OCI-LY1 (cell line): ENCODE data around the gene NAV2.

ENCODE experiments used
- H2AFZ ChIP-seq: fragments of 200-600 bp; sonication (generic), shearing (Covaris generic); 2 replicates; pipeline ENCODE4 v1.6.0; 2014; ENCODE audit warnings: antibody characterized with exemption, mild to moderate bottlenecking, low read length
- H3F3A ChIP-seq: fragments of 200-600 bp; sonication (generic), shearing (Covaris generic); 2 replicates; pipeline ENCODE4 v1.6.0; 2014; ENCODE audit warnings: mild to moderate bottlenecking, antibody characterized with exemption, low read length, moderate library complexity; ENCODE audit not compliant: insufficient read depth
- H3K27ac ChIP-seq: fragments of 200-600 bp; sonication (generic); 2 replicates; pipeline ENCODE4 v1.5.1; 2014; ENCODE audit warnings: low read length, mixed run types, mild to moderate bottlenecking, low read depth; ENCODE audit not compliant: poor library complexity, severe bottlenecking
- H3K27me3 ChIP-seq: fragments of 200-600 bp; sonication (generic); 2 replicates; pipeline ENCODE4 v1.6.0; 2014; ENCODE audit warnings: antibody characterized with exemption, mild to moderate bottlenecking, low read length, moderate library complexity; ENCODE audit not compliant: insufficient read depth
- H3K36me3 ChIP-seq: fragments of 200-600 bp; sonication (generic); 2 replicates; pipeline ENCODE4 v1.6.1; 2014; ENCODE audit warnings: mild to moderate bottlenecking, antibody characterized with exemption, low read length, moderate library complexity, mixed read lengths; ENCODE audit not compliant: insufficient read depth
- H3K4me1 ChIP-seq: fragments of 200-600 bp; sonication (generic); 2 replicates; pipeline ENCODE4 v1.5.1; 2014; ENCODE audit warnings: mild to moderate bottlenecking, low read length, moderate library complexity; ENCODE audit not compliant: insufficient read depth, severe bottlenecking
- H3K4me2 ChIP-seq: fragments of 200-600 bp; sonication (generic), shearing (Covaris generic); 2 replicates; pipeline ENCODE4 v1.6.1; 2014; ENCODE audit warnings: low read length
- H3K4me3 ChIP-seq: fragments of 200-600 bp; sonication (generic); 2 replicates; pipeline ENCODE4 v1.5.1; 2014; ENCODE audit warnings: low read length, low read depth, mild to moderate bottlenecking, mixed read lengths; ENCODE audit not compliant: poor library complexity, severe bottlenecking
- H3K79me2 ChIP-seq: fragments of 200-600 bp; shearing (Covaris generic); 2 replicates; pipeline ENCODE4 v1.6.1; 2016; ENCODE audit warnings: mixed run types, low read length, mixed read lengths; ENCODE audit not compliant: insufficient read depth
- H3K9ac ChIP-seq: fragments of 200-600 bp; sonication (generic), shearing (Covaris generic); 2 replicates; pipeline ENCODE4 v1.6.1; 2014; ENCODE audit warnings: mild to moderate bottlenecking, low read length, mixed read lengths
- H3K9me2 ChIP-seq: fragments of 200-600 bp; sonication (generic), shearing (Covaris generic); 2 replicates; pipeline ENCODE4 v1.6.1; 2014; ENCODE audit warnings: low read depth, mild to moderate bottlenecking, low read length, mixed read lengths
- H3K9me3 ChIP-seq: fragments of 200-600 bp; shearing (Covaris generic); 2 replicates; pipeline ENCODE4 v1.6.1; 2014; ENCODE audit warnings: low read length, mixed read lengths
- H4K20me1 ChIP-seq: fragments of 200-600 bp; sonication (generic), shearing (Covaris generic); 2 replicates; pipeline ENCODE4 v1.6.0; 2016; ENCODE audit warnings: mild to moderate bottlenecking, low read length; ENCODE audit not compliant: insufficient read depth
- CTCF ChIP-seq: fragments of 200-600 bp; sonication (generic), shearing (Covaris generic); IDR thresholded peaks from 2 replicates; pipeline ENCODE4 v1.5.1; 2017; ENCODE audit warnings: mild to moderate bottlenecking, antibody characterized with exemption, low read length, moderate library complexity, mixed read lengths
- EZH2 ChIP-seq: fragments of 200-600 bp; sonication (generic), shearing (Covaris generic); IDR thresholded peaks from 2 replicates; pipeline ENCODE4 v1.8.0; 2017; ENCODE audit warnings: borderline replicate concordance, mixed run types, mild to moderate bottlenecking, antibody characterized with exemption, low read length, moderate library complexity, mixed read lengths

Gene NAV2

DNA sequence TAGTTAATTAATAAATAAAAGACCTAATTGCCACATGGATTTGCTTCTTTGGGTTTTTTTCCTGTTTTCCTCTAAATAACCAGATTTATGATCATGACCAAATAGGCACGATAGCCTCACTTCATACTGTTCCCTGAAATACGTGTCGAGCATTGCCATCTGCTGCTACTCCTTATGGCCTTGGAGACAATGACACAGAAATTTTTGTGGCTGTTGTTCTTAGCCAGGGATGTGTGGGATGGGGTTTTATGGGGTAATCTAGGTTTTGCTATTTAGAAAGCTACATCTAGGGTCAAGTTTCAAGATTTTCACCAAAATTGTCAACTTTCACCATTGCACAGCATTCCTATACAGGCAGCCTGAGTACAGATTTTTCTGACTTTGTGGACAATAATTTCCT, 302.5 kb downstream of the NAV2 start:
- H3K4me2 ChIP-seq: no peak overlapping the region
- no peaks in the 10 kb centered on the region for H3F3A ChIP-seq
- no peak overlapping the region for H3K9ac ChIP-seq
- H3K79me2 ChIP-seq: no peaks in the 10 kb centered on the region
- H3K9me3 ChIP-seq: no peaks in the 10 kb centered on the region
- H3K9me2 ChIP-seq: no peaks in the 10 kb centered on the region
- no peak for TF ChIP-seq CTCF
- no peak for TF ChIP-seq EZH2
- no peaks in the 10 kb centered on the region for H3K27me3 ChIP-seq
- no peak overlapping the region for H3K4me3 ChIP-seq
- H2AFZ ChIP-seq: no peak overlapping the region
- H3K27ac ChIP-seq: no peak overlapping the region
- H3K36me3 ChIP-seq: no peaks in the 10 kb centered on the region
- no peaks in the 10 kb centered on the region for H4K20me1 ChIP-seq
- H3K4me1 ChIP-seq: no peaks in the 10 kb centered on the region

GRCh38 chr11:20015529-20016427, 303.1 kb downstream of the NAV2 start:
- Histone ChIP-seq H3K9me2 (no peaks in the 10 kb centered on the region), H3K79me2 (no peaks in the 10 kb centered on the region), H3K4me1 (no peaks in the 10 kb centered on the region), H2AFZ (no peak overlapping the region), H4K20me1 (no peaks in the 10 kb centered on the region), H3K27ac (no peak overlapping the region), H3K9me3 (no peaks in the 10 kb centered on the region), H3K4me3 (no peak overlapping the region), H3K27me3 (no peaks in the 10 kb centered on the region), H3K9ac (no peak overlapping the region), H3K4me2 (no peak overlapping the region), H3K36me3 (no peaks in the 10 kb centered on the region), H3F3A (no peaks in the 10 kb centered on the region)
- TF ChIP-seq EZH2: no peak
- no peak for TF ChIP-seq CTCF

- H3K4me1 ChIP-seq: no peaks in the 10 kb centered on the region
- H3K27ac ChIP-seq: no peak overlapping the region
- no peak overlapping the region for H3K4me3 ChIP-seq
Observed at GRCh38 chr11:20016526-20016925, 303.9 kb downstream of the NAV2 start.

More at GRCh38 chr11:20016526-20016925, 303.9 kb downstream of the NAV2 start:
- Histone ChIP-seq H4K20me1 (no peaks in the 10 kb centered on the region), H3K9me3 (no peaks in the 10 kb centered on the region), H3F3A (no peaks in the 10 kb centered on the region), H2AFZ (no peak overlapping the region), H3K9ac (no peak overlapping the region), H3K9me2 (no peaks in the 10 kb centered on the region), H3K36me3 (no peaks in the 10 kb centered on the region), H3K27me3 (no peaks in the 10 kb centered on the region), H3K79me2 (no peaks in the 10 kb centered on the region), H3K4me2 (no peak overlapping the region)
- TF ChIP-seq EZH2: no peak
- TF ChIP-seq CTCF: no peak
